Neural progenitor cell (in vitro differentiated cells): ENCODE data around the gene CEBPE. TPM values are rescaled to one million over a fixed set of nuclear protein-coding genes. Genes with fewer than 3 reads are reported as not detected.

Source experiments
- DNase-seq: peaks from one replicate; pipeline ENCODE4 v3.0.0-alpha.2; 2016; ENCODE audit warnings: low spot score
- H2AFZ ChIP-seq: fragments of 200-600 bp; sonication (generic); replicated peaks from 2 replicates; pipeline ENCODE4 v1.6.1; 2016; ENCODE audit warnings: antibody characterized with exemption
- H3F3A ChIP-seq: fragments of 200-600 bp; sonication (generic); 2 replicates; pipeline ENCODE4 v1.6.1; 2016; ENCODE audit warnings: antibody characterized with exemption, low read depth
- H3K27ac ChIP-seq: fragments of 200-600 bp; sonication (generic); 2 replicates; pipeline ENCODE4 v1.5.1; 2016; ENCODE audit warnings: mild to moderate bottlenecking
- H3K27me3 ChIP-seq: fragments of 200-600 bp; sonication (generic); 2 replicates; pipeline ENCODE4 v1.6.1; 2016; ENCODE audit warnings: mild to moderate bottlenecking, moderate library complexity
- H3K36me3 ChIP-seq: fragments of 200-600 bp; sonication (generic); 2 replicates; pipeline ENCODE4 v1.5.1; 2016
- H3K4me1 ChIP-seq: fragments of 200-600 bp; sonication (generic); 2 replicates; pipeline ENCODE4 v1.6.1; 2016; ENCODE audit warnings: mixed run types
- H3K4me2 ChIP-seq: fragments of 200-600 bp; sonication (generic); 2 replicates; pipeline ENCODE4 v1.6.1; 2016
- H3K4me3 ChIP-seq: fragments of 200-600 bp; sonication (generic); 2 replicates; pipeline ENCODE4 v1.5.1; 2016
- H3K79me2 ChIP-seq: fragments of 200-600 bp; sonication (generic); 2 replicates; pipeline ENCODE4 v1.6.1; 2016; ENCODE audit warnings: low read depth
- H3K9ac ChIP-seq: fragments of 200-600 bp; sonication (generic); 2 replicates; pipeline ENCODE4 v1.6.1; 2016
- H3K9me3 ChIP-seq: fragments of 200-600 bp; sonication (generic); 2 replicates; pipeline ENCODE4 v1.5.1; 2016; ENCODE audit warnings: low read depth
- H4K20me1 ChIP-seq: fragments of 200-600 bp; sonication (generic); 2 replicates; pipeline ENCODE4 v1.6.1; 2016; ENCODE audit warnings: low read depth
- H3K27ac Mint-ChIP-seq: 3 replicates; pipeline ENCODE4 v1.8.0; 2021; ENCODE audit warnings: mixed read lengths
- H3K27me3 Mint-ChIP-seq: 2 replicates; pipeline ENCODE4 v1.8.0; 2022; ENCODE audit warnings: low read depth, mild to moderate bottlenecking, inconsistent platforms, moderate library complexity, mixed read lengths; ENCODE audit not compliant: insufficient read depth
- H3K36me3 Mint-ChIP-seq: 3 replicates; pipeline ENCODE4 v1.8.0; 2021; ENCODE audit warnings: mixed read lengths
- H3K4me1 Mint-ChIP-seq: 3 replicates; pipeline ENCODE4 v1.8.0; 2021; ENCODE audit warnings: mixed read lengths
- H3K4me3 Mint-ChIP-seq: 3 replicates; pipeline ENCODE4 v1.8.0; 2021; ENCODE audit warnings: mild to moderate bottlenecking, moderate library complexity, mixed read lengths
- H3K9me3 Mint-ChIP-seq: 3 replicates; pipeline ENCODE4 v1.8.0; 2020; ENCODE audit warnings: mixed read lengths
- EZH2 ChIP-seq: fragments of 200-600 bp; sonication (generic); IDR thresholded peaks from 2 replicates; pipeline ENCODE4 v1.6.1; 2017; ENCODE audit warnings: antibody characterized with exemption, mild to moderate bottlenecking, moderate library complexity
- EZH2phosphoT487 ChIP-seq: fragments of 200-600 bp; sonication (generic); IDR thresholded peaks from 2 replicates; pipeline ENCODE4 v1.6.1; 2017; ENCODE audit warnings: antibody characterized with exemption
- total RNA-seq: library from RNA; depleted of rRNA; stranded (reverse); fragments of >200 nt; gene quantifications from 2 replicates; pipeline ENCODE4 v1.2.3, GENCODE V29; 2015; ENCODE audit warnings: low replicate concordance
- TF ChIP-seq, protein P1 (sequence below): fragments of 200-600 bp; sonication (generic); IDR thresholded peaks from 2 replicates; pipeline ENCODE4 v1.5.1; 2017; ENCODE audit warnings: antibody characterized with exemption, mild to moderate bottlenecking

Gene CEBPE
- total RNA-seq, 1 donor from 2014 or later = not detected

DNA sequence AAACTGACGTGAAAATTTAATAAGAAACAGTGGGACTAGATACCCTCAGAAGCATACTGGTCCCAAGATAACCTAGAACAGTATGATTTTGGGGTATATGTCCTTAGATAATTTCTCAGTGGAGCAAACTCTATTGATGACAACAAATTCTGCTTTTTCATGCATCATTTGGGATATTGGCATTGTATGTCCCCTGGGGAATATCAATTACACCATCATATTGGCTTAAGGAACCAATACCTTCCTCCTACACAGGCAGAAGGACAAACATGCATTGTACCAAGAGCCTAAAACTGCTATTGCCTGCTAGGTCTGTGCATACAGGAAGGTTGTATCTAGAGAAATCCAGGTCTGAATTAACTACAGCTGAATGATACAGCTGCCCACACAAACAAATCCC, 44.1 kb downstream of the CEBPE start:
- H3F3A ChIP-seq = peaks cover 71% of the 10 kb centered on the region
- H2AFZ ChIP-seq = no peak overlapping the region
- H3K9me3 ChIP-seq = no peaks in the 10 kb centered on the region
- H3K4me3 ChIP-seq = no peak overlapping the region
- H3K79me2 ChIP-seq = peaks cover 32% of the 10 kb centered on the region
- peaks cover 22% of the 10 kb centered on the region for H3K36me3 ChIP-seq
- DNase-seq = no peak
- Mint-ChIP-seq H3K9me3 (no peaks in the 10 kb centered on the region), H3K27ac (no peak overlapping the region), H3K36me3 (peaks cover 32% of the 10 kb centered on the region), H3K4me1 (peaks cover 26% of the 10 kb centered on the region), H3K4me3 (no peak overlapping the region), H3K27me3 (peaks cover 8% of the 10 kb centered on the region)
- peaks cover 23% of the 10 kb centered on the region for H4K20me1 ChIP-seq
- H3K27me3 ChIP-seq = no peaks in the 10 kb centered on the region
- no peak overlapping the region for H3K27ac ChIP-seq
- no peak overlapping the region for H3K9ac ChIP-seq
- peaks cover 14% of the 10 kb centered on the region for H3K4me1 ChIP-seq
- TF ChIP-seq EZH2 (no peak), EZH2phosphoT487 (no peak)
- TF ChIP-seq, protein P1, sequence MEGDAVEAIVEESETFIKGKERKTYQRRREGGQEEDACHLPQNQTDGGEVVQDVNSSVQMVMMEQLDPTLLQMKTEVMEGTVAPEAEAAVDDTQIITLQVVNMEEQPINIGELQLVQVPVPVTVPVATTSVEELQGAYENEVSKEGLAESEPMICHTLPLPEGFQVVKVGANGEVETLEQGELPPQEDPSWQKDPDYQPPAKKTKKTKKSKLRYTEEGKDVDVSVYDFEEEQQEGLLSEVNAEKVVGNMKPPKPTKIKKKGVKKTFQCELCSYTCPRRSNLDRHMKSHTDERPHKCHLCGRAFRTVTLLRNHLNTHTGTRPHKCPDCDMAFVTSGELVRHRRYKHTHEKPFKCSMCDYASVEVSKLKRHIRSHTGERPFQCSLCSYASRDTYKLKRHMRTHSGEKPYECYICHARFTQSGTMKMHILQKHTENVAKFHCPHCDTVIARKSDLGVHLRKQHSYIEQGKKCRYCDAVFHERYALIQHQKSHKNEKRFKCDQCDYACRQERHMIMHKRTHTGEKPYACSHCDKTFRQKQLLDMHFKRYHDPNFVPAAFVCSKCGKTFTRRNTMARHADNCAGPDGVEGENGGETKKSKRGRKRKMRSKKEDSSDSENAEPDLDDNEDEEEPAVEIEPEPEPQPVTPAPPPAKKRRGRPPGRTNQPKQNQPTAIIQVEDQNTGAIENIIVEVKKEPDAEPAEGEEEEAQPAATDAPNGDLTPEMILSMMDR = no peak
- H3K4me2 ChIP-seq = no peak overlapping the region

- Histone ChIP-seq H3K79me2 (peaks cover 61% of the 10 kb centered on the region), H3K4me2 (peak overlapping the region; percentile 85), H3K36me3 (peaks cover 22% of the 10 kb centered on the region), H3K27me3 (no peaks in the 10 kb centered on the region), H3K9ac (no peak overlapping the region), H3K4me1 (peaks cover 41% of the 10 kb centered on the region), H3F3A (peaks cover 68% of the 10 kb centered on the region), H3K27ac (peak overlapping the region; percentile 67), H4K20me1 (peaks cover 49% of the 10 kb centered on the region), H3K4me3 (peak overlapping the region; percentile 92), H3K9me3 (no peaks in the 10 kb centered on the region), H2AFZ (no peak overlapping the region)
- Mint-ChIP-seq H3K4me1 (peaks cover 41% of the 10 kb centered on the region), H3K27ac (peak overlapping the region; percentile 85), H3K9me3 (no peaks in the 10 kb centered on the region), H3K27me3 (peaks cover 8% of the 10 kb centered on the region), H3K4me3 (peak overlapping the region; percentile 89), H3K36me3 (peaks cover 22% of the 10 kb centered on the region)
- peak; percentile 49 for DNase-seq
- TF ChIP-seq EZH2phosphoT487 (no peak), EZH2 (no peak)
- TF ChIP-seq, protein P1 = no peak
These were observed 47.0 kb downstream of the CEBPE start for GRCh38 chr14:23071921-23072539.

DNA sequence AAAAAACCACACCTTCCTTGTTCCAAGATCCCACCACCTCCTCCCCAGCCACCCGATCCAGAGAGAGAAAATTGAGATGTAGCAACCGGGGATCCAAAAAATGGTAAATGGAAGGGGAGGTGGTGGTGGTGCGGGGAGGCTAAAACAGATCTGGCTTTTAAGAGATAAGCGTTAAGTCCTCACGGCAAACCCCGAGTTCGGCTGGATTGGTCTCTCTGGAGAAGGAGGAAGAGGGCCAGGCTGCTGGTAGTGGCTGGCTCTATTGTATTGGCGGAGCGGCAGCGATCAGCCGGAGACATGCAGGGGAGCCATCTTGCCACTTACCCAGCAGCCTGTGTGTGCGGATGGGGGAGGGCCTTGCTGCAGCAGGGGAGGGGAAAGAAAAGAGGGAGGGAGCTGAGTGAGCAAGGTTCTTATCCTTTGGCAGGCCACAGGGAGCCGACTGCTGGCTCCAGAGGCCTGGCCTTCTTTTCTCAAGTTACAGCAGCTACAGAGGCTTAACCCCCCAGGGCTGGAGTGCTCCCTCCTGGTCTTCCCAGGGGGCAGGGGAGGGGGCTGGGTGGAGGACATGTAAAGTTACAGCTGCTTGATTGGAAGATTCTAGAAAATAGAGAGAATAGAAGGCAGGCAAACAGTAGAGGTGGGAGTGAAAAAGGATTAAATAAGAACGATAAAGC, 47.7 kb downstream of the CEBPE start:
- Histone ChIP-seq H3K4me1 (peaks cover 48% of the 10 kb centered on the region), H3K4me3 (peak overlapping the region; percentile 92), H3K79me2 (peaks cover 65% of the 10 kb centered on the region), H3K27me3 (no peaks in the 10 kb centered on the region), H3K36me3 (peaks cover 18% of the 10 kb centered on the region), H3K4me2 (peak overlapping the region; percentile 85), H3K9ac (peak overlapping the region; percentile 81), H3K27ac (peak overlapping the region; percentile 67), H4K20me1 (peaks cover 52% of the 10 kb centered on the region), H3F3A (peaks cover 72% of the 10 kb centered on the region), H3K9me3 (no peaks in the 10 kb centered on the region), H2AFZ (no peak overlapping the region)
- TF ChIP-seq EZH2 (no peak), EZH2phosphoT487 (no peak)
- TF ChIP-seq, protein P1 = no peak
- DNase-seq = peak; percentile 94
- no peaks in the 10 kb centered on the region for H3K9me3 Mint-ChIP-seq
- H3K27ac Mint-ChIP-seq = peak overlapping the region; percentile 85
- peaks cover 41% of the 10 kb centered on the region for H3K4me1 Mint-ChIP-seq
- peaks cover 10% of the 10 kb centered on the region for H3K27me3 Mint-ChIP-seq
- peaks cover 23% of the 10 kb centered on the region for H3K36me3 Mint-ChIP-seq
- peak overlapping the region; percentile 89 for H3K4me3 Mint-ChIP-seq
